HG03354 (cell line): ENCODE measurements around the gene YBEY.
"Not testable (repeated sequence)": the region's sequence is repeated elsewhere in the genome, so short reads cannot be mapped to it uniquely, and the experiment has no call there.

ENCODE experiments used
- ATAC-seq: cut with Tn5 transposase; IDR thresholded peaks from one replicate; pipeline ENCODE4 v1.9.1; 2021; ENCODE audit warnings: mild to moderate bottlenecking; ENCODE audit not compliant: unreplicated experiment, poor library complexity, severe bottlenecking

Gene YBEY, protein sequence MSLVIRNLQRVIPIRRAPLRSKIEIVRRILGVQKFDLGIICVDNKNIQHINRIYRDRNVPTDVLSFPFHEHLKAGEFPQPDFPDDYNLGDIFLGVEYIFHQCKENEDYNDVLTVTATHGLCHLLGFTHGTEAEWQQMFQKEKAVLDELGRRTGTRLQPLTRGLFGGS

DNA sequence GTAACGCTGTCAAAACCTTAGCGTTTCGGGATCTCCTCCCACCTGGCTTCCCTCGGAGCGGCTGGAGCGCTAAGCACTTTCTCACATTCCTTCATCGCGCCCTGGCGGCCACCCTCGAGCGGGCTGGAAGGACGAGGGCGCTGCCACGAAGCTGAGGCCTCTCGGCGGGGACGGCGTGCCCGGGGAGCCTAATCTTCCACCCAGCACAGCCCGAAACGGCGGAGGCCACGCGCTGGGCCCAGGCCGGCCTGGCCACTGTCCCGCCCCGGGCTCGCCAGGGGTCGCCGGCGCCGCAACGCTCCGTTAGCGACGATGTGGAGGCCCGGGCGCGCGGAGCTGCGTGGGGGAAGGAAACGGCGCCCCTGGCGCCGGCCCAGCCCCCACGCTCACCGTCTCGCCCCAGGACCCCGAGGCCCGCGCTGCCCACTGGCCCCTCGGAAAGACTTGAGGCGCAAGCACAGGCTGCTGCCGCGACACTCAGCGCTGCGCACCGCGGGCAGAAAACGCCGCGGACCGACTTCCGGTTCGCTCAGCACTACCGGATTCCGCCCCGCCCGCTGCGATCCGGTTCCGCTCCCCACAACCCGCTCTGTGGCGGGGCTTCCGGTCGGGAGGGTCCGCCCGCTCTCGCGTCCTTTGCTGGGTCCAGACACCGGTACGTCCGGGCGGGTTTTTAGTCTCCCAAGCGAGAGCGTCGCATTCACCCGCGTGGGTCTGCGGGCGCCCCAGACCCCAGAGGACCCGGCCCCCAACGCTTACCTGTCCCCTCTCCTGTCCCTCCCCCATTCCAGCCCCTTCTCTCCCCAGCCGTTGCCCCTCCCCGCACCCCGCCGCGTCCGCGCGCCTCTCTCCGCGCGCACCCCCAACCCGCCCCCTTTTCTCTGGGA, at the start of gene YBEY:
Gene YBEY (plus strand): TSS at position 582 of the 887 bp plus-strand sequence. CDS start 572 bp downstream, outside the sequence.
- peak; percentile 84 for ATAC-seq

DNA sequence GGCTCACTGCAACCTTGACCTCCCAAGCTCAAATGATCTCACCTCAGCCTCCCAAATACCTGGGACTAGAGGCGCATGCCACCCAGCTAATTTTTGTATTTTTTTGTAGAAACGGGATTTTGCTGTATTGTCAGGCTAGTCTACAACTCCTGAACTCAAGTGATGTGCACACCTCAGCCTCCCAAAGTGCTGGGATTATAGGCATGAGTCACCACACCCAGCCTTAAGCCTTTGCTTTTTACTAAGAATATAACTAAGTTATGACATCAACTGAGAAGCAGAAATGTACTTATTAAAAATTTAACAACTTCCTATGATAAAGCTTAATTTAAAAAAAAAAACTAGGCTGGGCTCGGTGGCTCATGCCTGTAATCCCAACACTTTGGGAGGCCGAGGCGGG, 48.7 kb upstream of the YBEY start:
- no peak for ATAC-seq

DNA sequence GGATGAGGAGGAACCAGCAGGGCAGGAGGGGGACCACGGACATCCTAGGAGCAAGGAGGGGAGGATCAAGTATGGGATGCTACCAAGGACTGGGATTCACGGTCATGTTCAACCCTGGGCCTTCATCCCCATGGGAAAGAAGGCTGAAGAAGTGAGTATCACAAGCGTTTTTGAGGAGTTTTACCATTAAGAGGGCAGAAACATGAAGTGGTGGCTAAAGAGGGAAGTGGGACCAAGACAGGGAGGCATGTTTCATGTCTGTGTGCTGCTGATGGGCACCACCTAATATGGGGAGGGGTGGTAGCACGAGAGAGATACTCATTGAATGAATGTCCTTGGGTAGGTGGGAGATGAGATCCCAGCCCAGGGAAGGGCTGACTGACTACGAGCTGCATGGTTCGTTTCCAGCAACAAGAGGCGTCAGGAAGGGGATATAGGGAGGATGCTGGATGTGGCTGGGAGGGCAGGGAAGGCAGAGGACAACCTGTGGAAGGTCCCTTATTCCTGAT, 46.3 kb upstream of the YBEY start:
- no peak for ATAC-seq

DNA sequence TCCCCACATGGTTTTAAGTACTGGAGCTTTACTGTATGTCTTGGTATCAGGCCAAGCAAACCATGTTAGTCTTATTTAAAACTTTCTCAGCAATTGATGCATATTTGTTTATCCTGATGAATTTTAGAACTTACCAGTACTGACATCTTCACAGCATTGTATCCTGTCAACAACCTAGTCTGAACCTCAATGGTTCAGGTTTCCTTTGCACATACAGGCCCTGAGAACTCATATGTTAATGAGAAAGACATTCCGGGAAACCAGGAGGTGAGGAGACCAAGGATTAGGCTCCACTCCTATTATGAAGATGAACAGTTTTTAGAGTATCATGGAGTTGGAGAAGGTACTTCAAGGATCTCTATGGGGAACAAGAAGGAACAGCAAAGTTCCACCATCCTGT, 44.6 kb upstream of the YBEY start:
- ATAC-seq: not testable (repeated sequence)

DNA sequence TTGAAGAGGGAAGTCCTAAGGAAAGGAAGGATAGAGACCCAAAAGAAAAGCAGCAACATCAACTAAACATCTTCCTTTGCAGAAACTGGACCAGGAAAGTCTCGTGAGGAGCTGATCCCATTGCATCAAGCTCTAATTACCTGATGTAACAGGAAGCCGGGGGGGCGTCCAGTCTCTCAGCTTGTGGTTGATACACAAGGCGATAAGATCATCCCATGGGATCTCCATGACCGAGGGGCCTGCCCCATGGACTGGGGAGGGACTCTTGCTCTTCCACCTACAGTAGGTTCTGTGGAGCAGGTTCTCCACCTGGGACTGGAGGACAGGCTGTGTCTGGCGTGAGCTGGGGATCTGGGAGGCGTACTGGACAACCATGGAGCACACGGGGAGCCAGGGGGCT, 42.8 kb upstream of the YBEY start:
- ATAC-seq: no peak

DNA sequence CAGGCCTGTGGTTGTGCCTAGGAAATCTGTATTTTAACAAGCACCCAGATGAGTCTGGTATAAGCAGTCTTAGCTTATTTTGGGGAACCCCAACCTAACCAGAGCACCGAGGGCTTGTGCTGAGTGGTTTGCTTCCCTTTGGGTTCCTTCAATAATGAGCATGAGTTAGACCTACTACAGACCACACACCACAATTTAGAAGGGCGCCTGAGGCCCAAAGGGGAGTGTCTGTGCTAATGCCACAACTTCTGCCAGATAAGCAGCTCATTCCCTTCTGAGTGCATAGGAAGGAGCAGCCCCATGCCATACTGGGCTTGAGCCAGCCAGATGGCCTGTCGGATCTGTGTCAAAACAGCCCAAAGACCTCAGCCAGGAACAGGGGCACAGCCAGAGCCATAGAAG, 42.2 kb upstream of the YBEY start:
- ATAC-seq: no peak

- no peak for ATAC-seq
Observed at GRCh38 chr21:46244602-46245001, 41.5 kb upstream of the YBEY start.

- ATAC-seq: no peak
Observed at GRCh38 chr21:46245213-46245915, 40.8 kb upstream of the YBEY start.

GRCh38 chr21:46246345-46246744, 39.8 kb upstream of the YBEY start:
- ATAC-seq: no peak

DNA sequence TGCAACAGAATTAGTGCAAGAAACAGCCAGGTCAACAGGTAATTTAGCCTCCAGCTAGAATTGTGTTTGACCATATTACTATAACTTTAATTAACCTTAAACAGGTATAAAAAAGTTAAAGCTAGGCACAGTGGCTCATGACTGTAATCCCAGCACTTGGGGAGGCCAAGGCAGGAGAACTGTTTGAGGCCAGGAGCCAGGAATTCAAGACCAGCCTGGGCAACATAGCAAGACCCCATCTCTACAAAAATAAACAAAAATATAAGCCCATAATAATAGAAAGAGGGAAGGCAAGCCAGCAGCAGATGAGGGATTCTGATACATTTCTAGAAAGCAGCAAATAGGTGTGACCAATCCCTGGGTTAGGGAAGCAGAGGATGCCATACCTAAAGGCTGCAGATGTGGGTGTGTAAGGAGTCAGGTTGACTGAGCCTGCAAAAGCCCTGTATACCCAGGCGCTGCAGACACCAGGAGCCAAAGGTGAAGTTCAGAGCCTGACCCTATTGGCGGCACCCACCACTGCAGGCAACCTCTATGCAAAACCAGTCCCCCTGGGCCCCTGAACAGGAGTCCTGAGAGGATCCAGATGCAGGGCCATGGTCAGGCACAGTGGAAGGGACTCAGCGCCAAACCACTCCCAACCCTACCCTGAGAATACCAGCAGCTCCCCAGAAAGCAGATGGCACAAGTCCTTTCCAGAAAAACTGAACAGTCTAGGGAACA, 38.3 kb upstream of the YBEY start:
- ATAC-seq: no peak

GRCh38 chr21:46248422-46248782, 37.7 kb upstream of the YBEY start:
- no peak for ATAC-seq

- ATAC-seq: no peak
Observed at GRCh38 chr21:46248827-46249226, 37.3 kb upstream of the YBEY start.

- ATAC-seq: no peak
Observed at GRCh38 chr21:46250146-46250725, 35.9 kb upstream of the YBEY start.

GRCh38 chr21:46252840-46253239, 33.3 kb upstream of the YBEY start:
- no peak for ATAC-seq

DNA sequence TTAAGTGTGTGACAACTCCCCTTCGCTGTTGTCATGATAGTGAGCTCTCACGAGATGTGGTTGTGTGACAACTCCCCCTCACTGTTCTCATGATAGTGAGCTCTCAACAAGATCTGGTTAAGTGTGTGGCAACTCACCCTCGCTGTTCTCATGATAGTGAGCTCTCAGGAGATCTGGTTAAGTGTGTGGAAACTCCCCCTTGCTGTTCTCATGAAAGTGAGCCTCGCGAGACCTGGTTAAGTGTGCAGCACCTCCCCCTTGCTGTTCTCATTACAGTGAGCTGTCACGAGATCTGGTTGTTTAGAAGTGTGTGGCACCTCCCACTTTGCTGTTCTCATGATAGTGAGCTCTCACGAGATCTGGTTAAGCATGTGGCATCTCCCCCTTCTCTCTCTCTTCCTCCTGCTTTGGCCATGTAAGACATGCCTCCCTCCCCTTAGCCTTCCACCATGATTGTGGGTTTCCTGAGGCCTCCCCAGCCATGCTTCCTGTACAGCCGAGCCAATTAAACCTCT, 32.5 kb upstream of the YBEY start:
- ATAC-seq: peak; percentile 74

- ATAC-seq: no peak
Observed at GRCh38 chr21:46254208-46254975, 31.8 kb upstream of the YBEY start.

DNA sequence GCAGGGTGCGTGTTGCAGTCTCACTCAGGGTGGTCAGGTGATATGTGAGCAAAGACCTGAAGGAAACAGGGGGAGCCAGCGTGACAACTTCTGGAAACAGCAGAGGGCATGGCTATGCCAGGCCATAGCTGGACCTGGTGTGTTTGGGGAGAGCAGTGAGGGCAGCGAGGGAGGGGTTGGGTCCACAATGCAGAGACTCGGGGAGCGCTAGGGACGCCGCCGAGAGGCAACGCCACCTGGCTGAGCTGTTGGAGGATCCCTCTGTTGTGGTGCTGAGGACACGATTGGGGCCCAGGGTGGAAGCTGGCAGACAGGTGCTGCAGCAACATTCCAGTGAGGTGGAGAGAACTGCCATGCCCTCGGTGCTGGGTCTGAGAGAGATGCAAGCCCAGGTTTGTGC, 31.0 kb upstream of the YBEY start:
- no peak for ATAC-seq

- no peak for ATAC-seq
Observed at GRCh38 chr21:46255758-46256337, 30.3 kb upstream of the YBEY start.
